A673 (cell line): ENCODE measurements around the gene RAB6D.
"Not testable (repeated sequence)": the region's sequence is repeated elsewhere in the genome, so short reads cannot be mapped to it uniquely, and the experiment has no call there.

Experiments
- CTCF ChIP-seq: fragments of 300-800, 200-600 bp; sonication (generic); conservative IDR thresholded peaks from 2 replicates; pipeline ENCODE4 v1.5.1; 2017; ENCODE audit warnings: low read depth, mild to moderate bottlenecking, antibody characterized with exemption, low read length, moderate library complexity, mixed read lengths
- EZH2 ChIP-seq: fragments of 200-600 bp; sonication (generic); IDR thresholded peaks from 2 replicates; pipeline ENCODE4 v1.6.1; 2017; ENCODE audit warnings: borderline replicate concordance, low read depth, mild to moderate bottlenecking, mixed read lengths, antibody characterized with exemption, low read length; ENCODE audit not compliant: poor library complexity, severe bottlenecking

GRCh38 chr2:131368493-131369066 is 4.6 kb upstream of the RAB6D start:
- not testable (repeated sequence) for TF ChIP-seq CTCF, EZH2
